CD4-positive, alpha-beta memory T cell (primary cell): ENCODE data around the gene HSD17B12. TPM values are rescaled to one million over a fixed set of nuclear protein-coding genes. Genes with fewer than 3 reads are reported as not detected.

Experiments used
- CTCF ChIA-PET: fragments of 350-600 bp; sonication (Branson Sonifier 250); formaldehyde crosslinking; loops from one replicate; lab custom pipeline; 2021; ENCODE audit warnings: inconsistent platforms; ENCODE audit not compliant: partially characterized antibody; lab: Charles Lee
- POLR2A ChIA-PET: fragments of 350-600 bp; sonication (Branson Sonifier 250); formaldehyde crosslinking; loops from one replicate; lab custom pipeline; 2021; ENCODE audit not compliant: partially characterized antibody; lab: Charles Lee
- DNase-seq, 5 donors: peaks; one replicate each; pipeline versions ENCODE4 v3.0.0 to v3.0.0-alpha.2; 2020 to 2022; ENCODE audit warnings: mixed read lengths in 1 of 5
- H3K27ac ChIP-seq: one replicate; pipeline ENCODE4 v1.7.0; 2013; ENCODE audit warnings: low read depth, low read length
- H3K27me3 ChIP-seq: 2 replicates; pipeline ENCODE4 v1.7.0; 2013; ENCODE audit warnings: mild to moderate bottlenecking, low read length, moderate library complexity; ENCODE audit not compliant: insufficient read depth
- H3K36me3 ChIP-seq: 2 replicates; pipeline ENCODE4 v1.7.0; 2013; ENCODE audit warnings: mild to moderate bottlenecking, low read length, moderate library complexity; ENCODE audit not compliant: insufficient read depth
- H3K4me1 ChIP-seq: 2 replicates; pipeline ENCODE4 v1.7.0; 2013; ENCODE audit warnings: mild to moderate bottlenecking, low read length, moderate library complexity; ENCODE audit not compliant: insufficient read depth
- H3K4me3 ChIP-seq, 2 donors: one replicate each; pipeline ENCODE4 v1.7.0; 2013; ENCODE audit warnings: low read length in 2 of 2, mild to moderate bottlenecking in 1 of 2
- H3K9me3 ChIP-seq, 2 donors: one replicate each; pipeline ENCODE4 v1.7.0; 2013; ENCODE audit warnings: low read length in 2 of 2, control low read depth in 1 of 2; ENCODE audit not compliant: control insufficient read depth in 1 of 2
- H3K27ac Mint-ChIP-seq, 7 donors: one replicate each; pipeline ENCODE4 v1.8.0; 2020 to 2021; ENCODE audit warnings: mixed read lengths in 7 of 7, mild to moderate bottlenecking in 6 of 7, inconsistent platforms in 3 of 7, moderate library complexity in 3 of 7
- H3K27me3 Mint-ChIP-seq, 2 donors: one replicate each; pipeline ENCODE4 v1.8.0; 2020 to 2021; ENCODE audit warnings: mixed read lengths in 2 of 2
- H3K36me3 Mint-ChIP-seq, 2 donors: one replicate each; pipeline ENCODE4 v1.8.0; 2020 to 2021; ENCODE audit warnings: mixed read lengths in 2 of 2, inconsistent platforms in 1 of 2, mild to moderate bottlenecking in 1 of 2
- H3K4me1 Mint-ChIP-seq, 4 donors: one replicate each; pipeline ENCODE4 v1.8.0; 2020 to 2021; ENCODE audit warnings: mixed read lengths in 4 of 4, mild to moderate bottlenecking in 1 of 4
- H3K4me3 Mint-ChIP-seq, 8 donors: one replicate each; pipeline ENCODE4 v1.8.0; 2020 to 2021; ENCODE audit warnings: mixed read lengths in 8 of 8, mild to moderate bottlenecking in 7 of 8, moderate library complexity in 6 of 8, inconsistent platforms in 3 of 8
- H3K9me3 Mint-ChIP-seq, 8 donors: one replicate each; pipeline ENCODE4 v1.8.0; 2020 to 2021; ENCODE audit warnings: mixed read lengths in 8 of 8, mild to moderate bottlenecking in 5 of 8, inconsistent platforms in 3 of 8, moderate library complexity in 1 of 8
- intact Hi-C: fragments of 100-400 bp; cut with micrococcal nuclease; formaldehyde crosslinking; loops from one replicate; pipeline ENCODE4 v1.15.1; 2023
- polyA plus RNA-seq, 2 donors: library from polyadenylated mRNA; unstranded; fragments of 300-500 nt; fragmentation: Illumina TruSeq; gene quantifications; one replicate each; pipeline ENCODE4 v1.2.3, GENCODE V29; 2021
- total RNA-seq, 2 experiments: library from RNA; stranded (reverse); gene quantifications; one replicate each; pipeline ENCODE4 v1.2.3, GENCODE V29; 2021

The HSD17B12 gene
- total and polyA plus RNA-seq, 4 experiments from 2014 or later: 14.0 to 39.0 (median 18.9) TPM

DNA sequence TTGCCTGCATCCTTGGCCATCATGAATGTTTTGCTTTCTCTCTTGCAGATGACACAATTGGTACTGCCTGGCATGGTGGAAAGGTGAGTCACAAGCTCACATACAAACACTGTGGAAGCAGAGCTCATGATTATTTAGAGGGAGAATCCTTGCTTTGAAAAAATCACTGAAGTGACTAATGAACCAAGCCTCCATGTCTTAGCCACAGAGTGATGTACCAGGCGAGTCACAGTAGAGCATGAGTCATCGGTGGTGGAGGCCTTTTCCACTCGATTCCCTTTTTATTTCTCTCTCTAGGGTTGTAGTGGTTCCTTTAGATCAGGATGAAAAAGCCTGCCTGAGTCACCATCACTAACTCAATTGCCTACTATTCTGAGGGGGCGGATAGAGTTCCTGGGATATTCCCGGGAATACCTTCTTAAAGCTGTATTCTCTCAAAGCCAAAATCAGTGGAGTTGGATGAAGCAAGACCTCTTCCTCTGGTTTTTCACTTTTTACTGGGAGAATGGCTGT lies 150.4 kb downstream of the HSD17B12 start:
- DNase-seq: no peak
- Histone ChIP-seq H3K36me3 (no peaks in the 10 kb centered on the region), H3K9me3 (no peaks in the 10 kb centered on the region), H3K4me1 (no peaks in the 10 kb centered on the region), H3K27ac (no peak overlapping the region), H3K4me3 (no peak overlapping the region), H3K27me3 (no peaks in the 10 kb centered on the region)
- H3K9me3 Mint-ChIP-seq: no peaks in the 10 kb centered on the region
- no peaks in the 10 kb centered on the region for H3K27me3 Mint-ChIP-seq
- CTCF ChIA-PET: interaction anchor here (1.0 to 1.8 kb wide), 2 partner anchors 17 to 21 kb away, joined by 4 read pairs; no protein-coding TSS in a partner anchor
- H3K4me3 Mint-ChIP-seq: no peak overlapping the region
- no peak overlapping the region for H3K27ac Mint-ChIP-seq
- intact Hi-C loops: no loop called here
- H3K4me1 Mint-ChIP-seq: no peaks in the 10 kb centered on the region
- POLR2A ChIA-PET: no interaction called here
- peaks cover 7 to 21% of the 10 kb centered on the region in 2 donors for H3K36me3 Mint-ChIP-seq

DNA sequence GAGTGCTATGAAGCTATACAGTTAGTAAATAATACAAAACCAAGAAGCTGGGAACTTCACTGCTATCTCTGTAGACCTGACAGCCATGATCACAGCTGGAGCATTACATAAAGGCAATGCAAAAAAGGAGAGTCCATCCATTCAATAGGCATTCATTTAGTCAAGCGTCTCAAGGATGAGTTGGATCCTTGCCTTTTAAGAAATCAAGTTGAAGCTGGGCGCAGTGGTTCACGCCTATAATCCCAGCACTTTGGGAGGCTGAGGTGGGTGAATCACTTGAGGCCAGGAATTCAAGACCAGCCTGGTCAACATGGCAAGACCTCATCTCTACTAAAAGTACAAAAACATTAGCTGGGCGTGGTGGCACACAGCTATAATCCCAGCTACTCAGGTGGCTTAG lies 152.0 kb downstream of the HSD17B12 start:
- no peaks in the 10 kb centered on the region for H3K4me1 ChIP-seq
- Mint-ChIP-seq H3K36me3 (peaks cover 8 to 22% of the 10 kb centered on the region in 2 donors), H3K27ac (no peak overlapping the region), H3K27me3 (no peaks in the 10 kb centered on the region), H3K4me1 (no peaks in the 10 kb centered on the region), H3K9me3 (no peaks in the 10 kb centered on the region), H3K4me3 (no peak overlapping the region)
- ChIA-PET POLR2A (no interaction called here), CTCF (interaction anchor here (0.7 kb wide), 1 partner anchor 71 kb away, joined by 4 read pairs; no protein-coding TSS in a partner anchor)
- no peak overlapping the region for H3K27ac ChIP-seq
- H3K36me3 ChIP-seq: no peaks in the 10 kb centered on the region
- intact Hi-C loops: no loop called here
- no peaks in the 10 kb centered on the region for H3K9me3 ChIP-seq
- no peak for DNase-seq
- H3K27me3 ChIP-seq: no peaks in the 10 kb centered on the region
- no peak overlapping the region for H3K4me3 ChIP-seq

DNA sequence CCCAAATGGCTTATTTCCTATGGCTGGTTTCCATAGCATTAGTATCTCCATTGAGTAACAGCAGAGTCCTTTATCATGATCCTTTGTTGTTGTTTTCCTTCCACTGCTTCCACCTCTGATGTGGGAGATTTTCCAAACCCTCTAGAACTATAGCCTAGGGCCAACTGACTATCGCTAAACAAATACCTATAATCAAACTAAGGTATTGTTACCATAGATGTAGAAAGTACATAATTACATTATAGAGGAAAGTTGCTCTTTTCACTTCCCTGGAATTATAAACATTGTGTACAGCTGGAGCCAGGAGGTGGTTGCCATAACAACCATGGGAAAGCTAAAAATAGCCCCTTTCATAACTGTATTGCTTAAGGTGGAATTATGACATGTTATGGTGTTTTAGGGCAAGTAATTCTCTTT lies 153.1 kb downstream of the HSD17B12 start:
- H3K27me3 ChIP-seq: no peaks in the 10 kb centered on the region
- H3K27ac Mint-ChIP-seq: no peak overlapping the region
- H3K4me3 ChIP-seq: no peak overlapping the region
- H3K4me1 ChIP-seq: no peaks in the 10 kb centered on the region
- CTCF ChIA-PET: no interaction called here
- no peak overlapping the region for H3K4me3 Mint-ChIP-seq
- no peaks in the 10 kb centered on the region for H3K36me3 ChIP-seq
- no peaks in the 10 kb centered on the region for H3K27me3 Mint-ChIP-seq
- intact Hi-C loops: no loop called here
- no peak overlapping the region for H3K27ac ChIP-seq
- H3K9me3 Mint-ChIP-seq: no peaks in the 10 kb centered on the region
- H3K9me3 ChIP-seq: no peaks in the 10 kb centered on the region
- POLR2A ChIA-PET: no interaction called here
- no peak for DNase-seq
- H3K4me1 Mint-ChIP-seq: no peaks in the 10 kb centered on the region
- peaks cover 13 to 32% of the 10 kb centered on the region in 2 donors for H3K36me3 Mint-ChIP-seq

DNA sequence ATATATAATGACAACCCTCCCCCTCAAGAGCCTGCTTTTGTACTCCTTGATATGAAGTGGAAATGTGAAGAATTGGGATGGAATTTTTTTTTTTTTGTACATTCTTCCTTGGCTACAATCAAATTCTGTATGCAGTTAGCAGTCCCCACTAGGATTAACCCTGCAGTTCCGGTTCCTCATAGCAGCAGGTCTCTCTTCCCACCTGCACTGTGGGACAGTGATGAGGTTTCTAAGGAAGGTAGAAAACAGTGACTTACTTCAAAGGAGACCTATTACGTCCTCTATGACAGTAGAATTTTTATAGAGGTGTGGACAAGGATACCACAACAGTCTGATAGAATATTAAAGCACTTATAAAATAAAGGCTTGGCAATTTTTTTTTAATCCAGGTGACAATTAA lies 153.7 kb downstream of the HSD17B12 start:
- H3K4me1 ChIP-seq: no peaks in the 10 kb centered on the region
- no peak overlapping the region for H3K4me3 Mint-ChIP-seq
- H3K4me1 Mint-ChIP-seq: no peaks in the 10 kb centered on the region
- ChIA-PET CTCF (no interaction called here), POLR2A (no interaction called here)
- H3K36me3 ChIP-seq: no peaks in the 10 kb centered on the region
- H3K27me3 Mint-ChIP-seq: no peaks in the 10 kb centered on the region
- no peaks in the 10 kb centered on the region for H3K9me3 Mint-ChIP-seq
- H3K27ac ChIP-seq: no peak overlapping the region
- H3K4me3 ChIP-seq: no peak overlapping the region
- no peaks in the 10 kb centered on the region for H3K27me3 ChIP-seq
- H3K36me3 Mint-ChIP-seq: peaks cover 16 to 38% of the 10 kb centered on the region in 2 donors
- H3K9me3 ChIP-seq: no peaks in the 10 kb centered on the region
- DNase-seq: no peak
- intact Hi-C loops: no loop called here
- H3K27ac Mint-ChIP-seq: no peak overlapping the region

DNA sequence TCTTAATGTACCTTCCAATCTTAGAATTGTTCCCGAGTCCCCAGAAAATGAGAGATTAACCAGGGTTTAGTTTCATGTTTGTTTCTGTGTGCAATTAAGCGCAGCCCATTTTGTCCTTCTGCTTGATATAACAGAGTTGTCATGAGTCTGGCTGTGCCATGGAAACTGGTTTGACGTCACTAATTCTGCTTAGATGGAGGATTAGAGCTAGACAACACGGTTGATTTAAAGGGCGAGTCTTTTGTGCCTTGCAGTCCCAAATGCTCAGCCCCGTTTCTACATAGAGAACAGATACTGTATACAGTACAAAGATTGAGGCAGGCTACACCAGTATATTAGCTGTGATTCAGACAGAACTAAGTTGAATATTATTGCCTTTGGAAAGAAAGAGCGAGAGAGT lies 154.6 kb downstream of the HSD17B12 start:
- Mint-ChIP-seq H3K27me3 (no peaks in the 10 kb centered on the region), H3K9me3 (no peaks in the 10 kb centered on the region), H3K4me3 (no peak overlapping the region), H3K36me3 (peaks cover 19 to 46% of the 10 kb centered on the region in 2 donors), H3K27ac (no peak overlapping the region), H3K4me1 (no peaks in the 10 kb centered on the region)
- Histone ChIP-seq H3K4me1 (no peaks in the 10 kb centered on the region), H3K9me3 (no peaks in the 10 kb centered on the region), H3K36me3 (no peaks in the 10 kb centered on the region), H3K27me3 (no peaks in the 10 kb centered on the region), H3K27ac (no peak overlapping the region), H3K4me3 (no peak overlapping the region)
- intact Hi-C loops: no loop called here
- DNase-seq: no peak
- ChIA-PET CTCF (no interaction called here), POLR2A (no interaction called here)

DNA sequence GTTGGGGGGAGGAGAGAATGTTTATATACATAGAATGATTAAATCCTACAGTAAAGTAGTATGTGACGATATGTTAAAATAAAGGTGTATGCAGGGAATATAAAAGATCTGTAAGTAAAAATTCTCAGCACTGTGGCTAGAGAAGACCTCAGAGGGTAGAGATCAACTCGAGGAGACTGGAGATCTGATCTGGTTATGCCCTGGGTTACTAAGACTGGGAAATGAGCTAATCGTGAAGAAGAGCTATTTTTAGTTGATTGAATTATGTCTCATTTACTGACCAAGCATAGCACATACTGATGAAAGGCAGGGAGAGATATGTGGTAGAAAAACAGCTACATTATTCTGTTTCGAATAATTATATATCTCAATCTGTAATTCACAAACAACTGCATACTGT lies 157.3 kb downstream of the HSD17B12 start:
- Mint-ChIP-seq H3K9me3 (no peaks in the 10 kb centered on the region), H3K36me3 (peaks cover 21 to 40% of the 10 kb centered on the region in 2 donors), H3K27ac (no peak overlapping the region), H3K4me1 (no peaks in the 10 kb centered on the region), H3K27me3 (no peaks in the 10 kb centered on the region), H3K4me3 (no peak overlapping the region)
- ChIA-PET CTCF (interaction anchor here (2.7 kb wide), 1 partner anchor 14 kb away, joined by 15 read pairs; no protein-coding TSS in a partner anchor), POLR2A (no interaction called here)
- no peak overlapping the region for H3K4me3 ChIP-seq
- no peak for DNase-seq
- no peaks in the 10 kb centered on the region for H3K27me3 ChIP-seq
- H3K27ac ChIP-seq: no peak overlapping the region
- H3K9me3 ChIP-seq: no peaks in the 10 kb centered on the region
- no peaks in the 10 kb centered on the region for H3K4me1 ChIP-seq
- no peaks in the 10 kb centered on the region for H3K36me3 ChIP-seq
- intact Hi-C loops: no loop called here

DNA sequence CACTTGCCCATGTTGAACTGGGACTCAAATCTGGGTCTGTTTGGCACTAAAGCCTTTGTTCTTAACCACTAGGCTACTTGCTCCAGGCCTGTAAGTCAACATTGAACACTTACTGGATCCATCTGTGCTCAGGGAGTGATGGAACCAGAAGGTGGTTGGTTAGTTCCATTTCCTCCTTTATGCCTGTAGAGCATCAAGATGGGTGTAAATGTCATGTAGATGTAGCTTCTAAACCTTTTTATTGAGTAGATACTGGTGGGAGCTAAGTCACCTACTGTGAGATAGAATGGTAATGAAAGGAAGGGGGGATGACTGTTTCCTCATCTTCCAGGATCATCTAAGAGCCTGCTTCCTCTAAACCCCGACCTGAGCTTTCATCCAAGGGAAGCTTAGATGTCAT lies 161.5 kb downstream of the HSD17B12 start:
- ChIA-PET POLR2A (no interaction called here), CTCF (interaction anchor here (0.8 to 1.4 kb wide), 3 partner anchors 10 to 15 kb away, joined by 3 read pairs; no protein-coding TSS in a partner anchor)
- intact Hi-C loops: no loop called here
- no peaks in the 10 kb centered on the region for H3K27me3 Mint-ChIP-seq
- Histone ChIP-seq H3K4me1 (no peaks in the 10 kb centered on the region), H3K4me3 (no peak overlapping the region), H3K36me3 (no peaks in the 10 kb centered on the region), H3K9me3 (no peaks in the 10 kb centered on the region), H3K27ac (no peak overlapping the region), H3K27me3 (no peaks in the 10 kb centered on the region)
- H3K4me3 Mint-ChIP-seq: no peak overlapping the region
- H3K36me3 Mint-ChIP-seq: peaks cover 21 to 58% of the 10 kb centered on the region in 2 donors
- H3K4me1 Mint-ChIP-seq: no peaks in the 10 kb centered on the region
- H3K9me3 Mint-ChIP-seq: no peaks in the 10 kb centered on the region
- no peak for DNase-seq
- no peak overlapping the region for H3K27ac Mint-ChIP-seq
